Caco-2 (cell line): ENCODE data around the gene ANTKMT. TPM values are rescaled to one million over a fixed set of nuclear protein-coding genes. Genes with fewer than 3 reads are reported as not detected.
"Not testable (repeated sequence)": the region's sequence is repeated elsewhere in the genome, so short reads cannot be mapped to it uniquely, and the experiment has no call there.

Source experiments
- BruUV-seq: library from RNA; stranded (reverse); fragments of 400-500 nt; replicated peaks from 2 replicates; lab custom pipeline; 2021; lab: Mats Ljungman, UMichigan
- CTCF ChIA-PET: fragments of 300-600 bp; sonication (Branson Sonifier 250); formaldehyde crosslinking; loops from one replicate; lab custom pipeline; 2022; ENCODE audit warnings: antibody characterized with exemption; lab: Charles Lee
- POLR2A ChIA-PET: fragments of 300-600 bp; sonication (Branson Sonifier 250); formaldehyde crosslinking; loops from one replicate; lab custom pipeline; 2022; ENCODE audit warnings: antibody characterized with exemption; lab: Charles Lee
- DNase-seq, 2 experiments: peaks; one replicate each; pipeline versions ENCODE4 v3.0.0 to v3.0.0-alpha.2; 2020 to 2022
- H3K27me3 ChIP-seq: replicated peaks from 2 replicates; pipeline ENCODE4 v1.6.0; 2011; ENCODE audit warnings: low read length; ENCODE audit not compliant: control insufficient read depth, insufficient read depth
- H3K36me3 ChIP-seq: 2 replicates; pipeline ENCODE4 v1.5.1; 2011; ENCODE audit warnings: low read length; ENCODE audit not compliant: control insufficient read depth, insufficient read depth
- H3K4me1 ChIP-seq: fragments of 250-450 bp; sonication (Bioruptor Pico); 2 replicates; pipeline ENCODE4 v1.5.1; 2020; ENCODE audit warnings: mild to moderate bottlenecking
- H3K4me3 ChIP-seq: 2 replicates; pipeline ENCODE4 v1.5.1; 2011; ENCODE audit warnings: low read depth, mild to moderate bottlenecking, control low read depth, low read length
- H3K9me3 ChIP-seq: fragments of 250-450 bp; sonication (Bioruptor Pico); 2 replicates; pipeline ENCODE4 v1.5.1; 2020; ENCODE audit warnings: mild to moderate bottlenecking, moderate library complexity
- H3K27ac Mint-ChIP-seq: one replicate; pipeline ENCODE4 v1.8.0; 2022; ENCODE audit warnings: mixed read lengths; ENCODE audit not compliant: unreplicated experiment
- H3K27me3 Mint-ChIP-seq: one replicate; pipeline ENCODE4 v1.8.0; 2022; ENCODE audit warnings: mixed read lengths; ENCODE audit not compliant: insufficient read depth, unreplicated experiment
- H3K36me3 Mint-ChIP-seq: one replicate; pipeline ENCODE4 v1.8.0; 2022; ENCODE audit warnings: mild to moderate bottlenecking, mixed read lengths; ENCODE audit not compliant: insufficient read depth, unreplicated experiment
- H3K4me1 Mint-ChIP-seq: one replicate; pipeline ENCODE4 v1.8.0; 2022; ENCODE audit warnings: low read depth, mixed read lengths; ENCODE audit not compliant: unreplicated experiment
- H3K4me3 Mint-ChIP-seq: one replicate; pipeline ENCODE4 v1.8.0; 2022; ENCODE audit warnings: mild to moderate bottlenecking, moderate library complexity, mixed read lengths; ENCODE audit not compliant: unreplicated experiment
- H3K9me3 Mint-ChIP-seq: one replicate; pipeline ENCODE4 v1.8.0; 2022; ENCODE audit warnings: mixed read lengths; ENCODE audit not compliant: unreplicated experiment
- CTCF ChIP-seq, 2 experiments: fragments of 200-600 bp in 1 of 2; IDR thresholded peaks; 1 replicate in 1 of 2; 2 replicates in 1 of 2; pipeline versions ENCODE4 v1.5.1 to v1.8.0; 2011 to 2022; ENCODE audit warnings: antibody characterized with exemption in 1 of 2, control low read depth in 1 of 2, inconsistent platforms in 1 of 2, low read depth in 1 of 2, low read length in 1 of 2, mild to moderate bottlenecking in 1 of 2, moderate library complexity in 1 of 2; ENCODE audit not compliant: insufficient read depth in 1 of 2, severe bottlenecking in 1 of 2, unreplicated experiment in 1 of 2
- intact Hi-C: fragments of 100-400 bp; cut with micrococcal nuclease; formaldehyde crosslinking; loops from one replicate; pipeline ENCODE4 v1.10.0; 2022; ENCODE audit not compliant: unreplicated experiment
- total RNA-seq: library from RNA; stranded (reverse); gene quantifications from 2 replicates; pipeline ENCODE4 v1.2.3, GENCODE V29; 2022

Gene ANTKMT
- total RNA-seq, 1 experiment from 2014 or later: 42.6 TPM

GRCh38 chr16:711084-711483, 9.9 kb upstream of the ANTKMT start:
- DNase-seq: no peak
- Histone ChIP-seq H3K4me3 (no peak overlapping the region), H3K9me3 (no peaks in the 10 kb centered on the region), H3K4me1 (peaks cover 18% of the 10 kb centered on the region), H3K36me3 (no peaks in the 10 kb centered on the region), H3K27me3 (no peaks in the 10 kb centered on the region)
- CTCF ChIA-PET: interaction anchor here (1.0 to 1.1 kb wide), 2 partner anchors 9 to 21 kb away, joined by 3 read pairs; no protein-coding TSS in a partner anchor
- Mint-ChIP-seq H3K36me3 (peaks cover 13% of the 10 kb centered on the region), H3K9me3 (no peaks in the 10 kb centered on the region), H3K4me1 (peaks cover 7% of the 10 kb centered on the region), H3K27ac (no peak overlapping the region), H3K4me3 (no peak overlapping the region), H3K27me3 (peaks cover 5% of the 10 kb centered on the region)
- intact Hi-C loops: loop anchor here (10.0 kb wide), 1 partner anchor 74 kb away; the partner anchor contains the start of genes CHTF18 and RPUSD1
- no peak for TF ChIP-seq CTCF (IDR thresholded peaks at IDR 0.05; ENCODE audit: insufficient read depth in 1 of 2, low read depth in 1 of 2, low read length in 1 of 2, severe bottlenecking in 1 of 2, unreplicated experiment in 1 of 2)
- BruUV-seq: no TSS peak
- POLR2A ChIA-PET: interaction anchor here (0.6 kb wide), 1 partner anchor 61 kb away, joined by 5 read pairs; no protein-coding TSS in a partner anchor

GRCh38 chr16:711548-712320, 9.2 kb upstream of the ANTKMT start:
- no peak overlapping the region for H3K4me3 Mint-ChIP-seq
- no peaks in the 10 kb centered on the region for H3K9me3 Mint-ChIP-seq
- no TSS peak for BruUV-seq
- intact Hi-C loops: loop anchor here (10.0 kb wide), 1 partner anchor 73 kb away; the partner anchor contains the start of genes CHTF18 and RPUSD1
- peaks cover 17% of the 10 kb centered on the region for H3K36me3 Mint-ChIP-seq
- Histone ChIP-seq H3K4me3 (no peak overlapping the region), H3K9me3 (no peaks in the 10 kb centered on the region), H3K27me3 (no peaks in the 10 kb centered on the region), H3K36me3 (no peaks in the 10 kb centered on the region), H3K4me1 (peaks cover 22% of the 10 kb centered on the region)
- CTCF ChIA-PET: interaction anchor here (0.6 to 1.6 kb wide), 6 partner anchors 10 to 359 kb away, joined by 3 to 13 read pairs (median 5); partner anchors contain the start of genes ANTKMT and AXIN1
- H3K27ac Mint-ChIP-seq: no peak overlapping the region
- H3K4me1 Mint-ChIP-seq: peaks cover 7% of the 10 kb centered on the region
- TF ChIP-seq CTCF (IDR thresholded peaks at IDR 0.05; ENCODE audit: insufficient read depth in 1 of 2, low read depth in 1 of 2, low read length in 1 of 2, severe bottlenecking in 1 of 2, unreplicated experiment in 1 of 2): peak; percentile 84 to 89
- H3K27me3 Mint-ChIP-seq: peaks cover 5% of the 10 kb centered on the region
- POLR2A ChIA-PET: interaction anchor here (0.6 to 1.7 kb wide), 5 partner anchors 9 to 344 kb away, joined by 3 to 6 read pairs (median 3); partner anchors contain the start of genes ANTKMT, CHTF18 and RPUSD1
- DNase-seq: peak; percentile 75 to 88

GRCh38 chr16:712740-713250, 8.2 kb upstream of the ANTKMT start:
- POLR2A ChIA-PET: interaction anchor here (0.6 to 1.7 kb wide), 4 partner anchors 8 to 343 kb away, joined by 3 to 6 read pairs (median 3); partner anchors contain the start of genes ANTKMT, CHTF18 and RPUSD1
- not testable (repeated sequence) for H3K9me3 ChIP-seq, H3K4me3 ChIP-seq, H3K36me3 ChIP-seq, H3K27me3 Mint-ChIP-seq, H3K9me3 Mint-ChIP-seq, H3K4me1 Mint-ChIP-seq, H3K27me3 ChIP-seq, BruUV-seq
- DNase-seq: peak; percentile 87 to 88
- peaks cover 22% of the 10 kb centered on the region for H3K4me1 ChIP-seq
- Mint-ChIP-seq H3K36me3 (peaks cover 17% of the 10 kb centered on the region), H3K4me3 (peak overlapping the region; percentile 21), H3K27ac (peak overlapping the region; percentile 77)
- CTCF ChIA-PET: interaction anchor here (0.6 to 1.6 kb wide), 4 partner anchors 9 to 91 kb away, joined by 3 to 13 read pairs (median 8); partner anchors contain the start of gene ANTKMT
- TF ChIP-seq CTCF (IDR thresholded peaks at IDR 0.05; ENCODE audit: insufficient read depth in 1 of 2, low read depth in 1 of 2, low read length in 1 of 2, severe bottlenecking in 1 of 2, unreplicated experiment in 1 of 2): peak; percentile 20 to 45
- intact Hi-C loops: loop anchor here (10.0 kb wide), 1 partner anchor 72 kb away; the partner anchor contains the start of genes CHTF18 and RPUSD1
